C4-2B (cell line): ENCODE results near the gene EMID1.

Experiments used
- ZFX ChIP-seq: fragments of 450-650 bp; IDR thresholded peaks from 2 replicates; pipeline ENCODE4 v1.6.1; 2017
- TF ChIP-seq, protein P1 (sequence below): fragments of 450-650 bp; conservative IDR thresholded peaks from 2 replicates; pipeline ENCODE4 v1.5.1; 2017; ENCODE audit warnings: mild to moderate bottlenecking

DNA sequence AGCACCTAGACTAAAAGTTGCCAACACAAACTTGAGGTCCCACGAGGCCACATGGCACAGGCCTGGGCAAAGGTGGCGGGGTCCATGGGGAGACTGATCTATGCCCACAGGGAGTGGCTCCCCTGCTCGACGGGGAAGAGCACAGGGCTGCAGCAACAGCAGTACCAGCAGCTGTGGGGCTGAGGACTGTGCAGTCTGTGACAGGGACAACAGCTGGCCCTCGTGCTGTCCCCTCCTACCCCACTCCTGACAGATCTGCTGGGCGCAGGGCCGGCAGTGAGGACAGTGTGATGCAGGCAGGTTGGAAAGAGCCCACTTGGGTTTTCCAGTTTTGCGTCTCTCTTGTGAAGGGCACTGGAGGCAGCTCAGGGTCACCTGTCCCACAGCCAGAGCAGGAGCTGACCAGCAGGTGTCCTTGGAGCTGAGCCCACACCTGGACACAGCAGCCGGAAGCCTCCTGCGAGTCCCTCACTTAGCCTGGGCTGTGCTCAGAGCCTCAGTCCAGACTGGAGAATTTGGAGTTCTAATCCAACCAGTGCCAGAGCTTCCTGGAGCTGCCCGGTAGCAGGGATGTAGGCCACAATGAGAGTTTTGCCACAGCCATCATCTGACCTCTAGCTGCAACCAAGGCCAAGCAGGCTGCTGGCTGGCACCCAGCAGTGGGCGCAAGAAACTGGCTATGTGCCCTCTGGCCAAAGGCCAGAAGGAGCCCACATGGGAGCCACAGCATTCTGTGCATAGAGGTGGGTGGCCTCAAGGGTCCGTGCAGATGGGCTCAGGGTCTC lies 97.2 kb downstream of the EMID1 start:
- TF ChIP-seq, protein P1, sequence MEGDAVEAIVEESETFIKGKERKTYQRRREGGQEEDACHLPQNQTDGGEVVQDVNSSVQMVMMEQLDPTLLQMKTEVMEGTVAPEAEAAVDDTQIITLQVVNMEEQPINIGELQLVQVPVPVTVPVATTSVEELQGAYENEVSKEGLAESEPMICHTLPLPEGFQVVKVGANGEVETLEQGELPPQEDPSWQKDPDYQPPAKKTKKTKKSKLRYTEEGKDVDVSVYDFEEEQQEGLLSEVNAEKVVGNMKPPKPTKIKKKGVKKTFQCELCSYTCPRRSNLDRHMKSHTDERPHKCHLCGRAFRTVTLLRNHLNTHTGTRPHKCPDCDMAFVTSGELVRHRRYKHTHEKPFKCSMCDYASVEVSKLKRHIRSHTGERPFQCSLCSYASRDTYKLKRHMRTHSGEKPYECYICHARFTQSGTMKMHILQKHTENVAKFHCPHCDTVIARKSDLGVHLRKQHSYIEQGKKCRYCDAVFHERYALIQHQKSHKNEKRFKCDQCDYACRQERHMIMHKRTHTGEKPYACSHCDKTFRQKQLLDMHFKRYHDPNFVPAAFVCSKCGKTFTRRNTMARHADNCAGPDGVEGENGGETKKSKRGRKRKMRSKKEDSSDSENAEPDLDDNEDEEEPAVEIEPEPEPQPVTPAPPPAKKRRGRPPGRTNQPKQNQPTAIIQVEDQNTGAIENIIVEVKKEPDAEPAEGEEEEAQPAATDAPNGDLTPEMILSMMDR = no peak
- no peak for TF ChIP-seq ZFX
